GM12878 (cell line): ENCODE measurements around the gene FXYD6. TPM values are rescaled to one million over a fixed set of nuclear protein-coding genes. Genes with fewer than 3 reads are reported as not detected.

Experiments used
- CREM ChIP-seq: IDR thresholded peaks from 2 replicates; pipeline ENCODE4 v1.6.1; 2014; ENCODE audit warnings: antibody characterized with exemption, low read depth
- EP300 ChIP-seq, 2 experiments: fragments of 150-350 bp in 1 of 2; IDR thresholded peaks; 2 replicates each; pipeline ENCODE4 v1.6.1; 2011 to 2012; ENCODE audit warnings: low read depth in 2 of 2, low read length in 2 of 2, borderline replicate concordance in 1 of 2, improper control_type of control experiment in 1 of 2, inconsistent platforms in 1 of 2; ENCODE audit not compliant: control insufficient read depth in 1 of 2
- HDAC2 ChIP-seq: fragments of 200-600 bp; sonication (generic); IDR thresholded peaks from 2 replicates; pipeline ENCODE4 v1.6.1; 2017
- NFIC ChIP-seq: IDR thresholded peaks from 2 replicates; pipeline ENCODE4 v1.6.1; 2012; ENCODE audit warnings: low read depth, mild to moderate bottlenecking, inconsistent platforms, low read length, moderate library complexity
- PAX8 ChIP-seq: fragments of 450-650 bp; IDR thresholded peaks from 2 replicates; pipeline ENCODE4 v1.6.1; 2017; ENCODE audit warnings: mild to moderate bottlenecking, moderate library complexity
- POLR2A ChIP-seq: IDR thresholded peaks from 2 replicates; pipeline ENCODE4 v1.6.1; 2011; ENCODE audit warnings: low read depth, mild to moderate bottlenecking, low read length
- SIN3A ChIP-seq: IDR thresholded peaks from 2 replicates; pipeline ENCODE4 v1.6.1; 2012; ENCODE audit warnings: low read depth, low read length, improper control_type of control experiment
- SMAD1 ChIP-seq: fragments of 450-650 bp; IDR thresholded peaks from 2 replicates; pipeline ENCODE4 v1.6.1; 2018; ENCODE audit warnings: mild to moderate bottlenecking, low read depth; ENCODE audit not compliant: partially characterized antibody
- SMAD5 ChIP-seq: IDR thresholded peaks from 2 replicates; pipeline ENCODE4 v1.6.1; 2016; ENCODE audit warnings: antibody characterized with exemption, low read depth
- SMC3 ChIP-seq: IDR thresholded peaks from 2 replicates; pipeline ENCODE4 v1.6.1; 2011; ENCODE audit warnings: low read length, improper control_type of control experiment, borderline replicate concordance
- SP1 ChIP-seq: IDR thresholded peaks from one replicate; pipeline ENCODE4 v1.6.1; 2011; ENCODE audit warnings: low read depth, low read length
- TCF3 ChIP-seq: IDR thresholded peaks from 2 replicates; pipeline ENCODE4 v1.6.1; 2012; ENCODE audit warnings: low read depth, mild to moderate bottlenecking, low read length, borderline replicate concordance; ENCODE audit not compliant: insufficient read depth
- ZNF274 ChIP-seq: IDR thresholded peaks from one replicate; pipeline ENCODE4 v1.8.0; 2011; ENCODE audit not compliant: insufficient read length, insufficient read depth
- ZNF622 ChIP-seq: fragments of 450-650 bp; IDR thresholded peaks from 2 replicates; pipeline ENCODE4 v1.6.1; 2017; ENCODE audit warnings: mild to moderate bottlenecking, inconsistent platforms
- polyA plus RNA-seq, 11 experiments: library from polyadenylated mRNA; depleted of rRNA in 4 of 11; unstranded in 6 of 11; stranded (reverse) in 5 of 11; fragments of >200 nt; fragmentation: Nextera tagmentation in 4 of 11; fragmentation: Illumina TruSeq in 1 of 11; extraction: Ambion mirVana in 4 of 11; extraction: Trizol in 1 of 11; gene quantifications; 1 replicate in 1 of 11; 2 replicates in 10 of 11; pipeline versions ENCODE4 v1.2.1 to v1.2.3, GENCODE V29; 2011 to 2016; ENCODE audit warnings: inconsistent platforms in 2 of 11, missing spikeins in 2 of 11, low read depth in 1 of 11
- total RNA-seq, 4 experiments: library from RNA; depleted of rRNA in 3 of 4; stranded (reverse); fragments of >200 nt in 3 of 4; fragmentation: Illumina TruSeq in 1 of 4; extraction: Trizol in 1 of 4; gene quantifications; 2 replicates each; pipeline versions ENCODE4 v1.2.1 to v1.2.3, GENCODE V29; 2013 to 2021
- TF ChIP-seq, protein P1 (sequence below): IDR thresholded peaks from 2 replicates; pipeline ENCODE4 v1.6.1; 2012; ENCODE audit warnings: low read depth, low read length, improper control_type of control experiment
- TF ChIP-seq, protein P2 (sequence below): IDR thresholded peaks from 2 replicates; pipeline ENCODE4 v1.6.1; 2011; ENCODE audit warnings: mild to moderate bottlenecking, low read depth, low read length, moderate library complexity; ENCODE audit not compliant: insufficient replicate concordance
- TF ChIP-seq, protein P3 (sequence below): fragments of 450-650 bp; conservative IDR thresholded peaks from 2 replicates; pipeline ENCODE4 v1.6.1; 2017; ENCODE audit warnings: mild to moderate bottlenecking, moderate library complexity
- TF ChIP-seq, protein P4 (sequence below): fragments of 450-650 bp; IDR thresholded peaks from 2 replicates; pipeline ENCODE4 v1.6.1; 2017; ENCODE audit warnings: mild to moderate bottlenecking, low read depth, inconsistent platforms; ENCODE audit not compliant: poor library complexity, severe bottlenecking
- TF ChIP-seq, protein P5 (sequence below): fragments of 450-650 bp; formaldehyde crosslinking; IDR thresholded peaks from 2 replicates; pipeline ENCODE4 v1.4.0; 2022; ENCODE audit warnings: mild to moderate bottlenecking, moderate library complexity
- TF ChIP-seq, protein P6 (sequence below): fragments of 450-650 bp; IDR thresholded peaks from 2 replicates; pipeline ENCODE4 v1.6.1; 2017; ENCODE audit warnings: low read depth, mild to moderate bottlenecking, moderate library complexity

FXYD6 gene
- total and polyA plus RNA-seq, 10 of the 15 experiments (the other 5 are each of a cell fraction or from before 2014, with no cell fraction given): 0.09 to 2.0 (median 0.23) TPM; not detected in 2

DNA sequence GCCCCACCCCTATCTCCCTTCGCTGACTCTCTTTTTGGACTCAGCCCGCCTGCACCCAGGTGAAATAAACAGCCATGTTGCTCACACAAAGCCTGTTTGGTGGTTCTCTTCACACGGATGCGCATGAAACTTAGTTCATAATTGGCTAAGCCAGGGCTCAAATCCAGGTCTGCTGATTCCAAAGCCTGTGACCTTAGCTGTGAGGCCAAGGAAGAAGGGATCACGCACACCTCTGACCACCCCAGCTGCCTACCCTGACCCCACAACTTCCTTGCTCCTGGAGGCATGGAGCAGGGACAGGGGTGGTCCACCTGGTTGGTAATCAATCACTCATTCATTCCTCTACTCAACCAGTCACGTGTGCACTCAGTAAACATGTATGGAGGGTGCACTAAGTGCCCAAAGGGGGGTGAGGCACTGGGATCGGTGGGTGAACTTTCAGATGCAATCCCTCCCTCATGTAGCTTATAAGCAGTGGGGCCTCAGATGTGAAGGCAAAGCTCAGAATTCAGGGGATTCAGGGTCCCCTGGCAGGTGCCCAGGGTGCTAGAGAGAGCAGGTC is 62.2 kb downstream of the FXYD6 start (continued):
- TF ChIP-seq, protein P1, sequence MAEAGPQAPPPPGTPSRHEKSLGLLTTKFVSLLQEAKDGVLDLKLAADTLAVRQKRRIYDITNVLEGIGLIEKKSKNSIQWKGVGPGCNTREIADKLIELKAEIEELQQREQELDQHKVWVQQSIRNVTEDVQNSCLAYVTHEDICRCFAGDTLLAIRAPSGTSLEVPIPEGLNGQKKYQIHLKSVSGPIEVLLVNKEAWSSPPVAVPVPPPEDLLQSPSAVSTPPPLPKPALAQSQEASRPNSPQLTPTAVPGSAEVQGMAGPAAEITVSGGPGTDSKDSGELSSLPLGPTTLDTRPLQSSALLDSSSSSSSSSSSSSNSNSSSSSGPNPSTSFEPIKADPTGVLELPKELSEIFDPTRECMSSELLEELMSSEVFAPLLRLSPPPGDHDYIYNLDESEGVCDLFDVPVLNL: no peak
- TF ChIP-seq EP300 (IDR thresholded peaks at IDR 0.05; ENCODE audit: borderline replicate concordance in 1 of 2, control insufficient read depth in 1 of 2, low read depth in 2 of 2, low read length in 2 of 2) (no peak), SMAD1 (no peak), ZNF274 (no peak), PAX8 (no peak), POLR2A (no peak), SMC3 (no peak), SMAD5 (no peak), CREM (no peak), NFIC (no peak), TCF3 (no peak), ZNF622 (no peak), SIN3A (no peak), HDAC2 (no peak), SP1 (no peak)
- TF ChIP-seq, protein P2, sequence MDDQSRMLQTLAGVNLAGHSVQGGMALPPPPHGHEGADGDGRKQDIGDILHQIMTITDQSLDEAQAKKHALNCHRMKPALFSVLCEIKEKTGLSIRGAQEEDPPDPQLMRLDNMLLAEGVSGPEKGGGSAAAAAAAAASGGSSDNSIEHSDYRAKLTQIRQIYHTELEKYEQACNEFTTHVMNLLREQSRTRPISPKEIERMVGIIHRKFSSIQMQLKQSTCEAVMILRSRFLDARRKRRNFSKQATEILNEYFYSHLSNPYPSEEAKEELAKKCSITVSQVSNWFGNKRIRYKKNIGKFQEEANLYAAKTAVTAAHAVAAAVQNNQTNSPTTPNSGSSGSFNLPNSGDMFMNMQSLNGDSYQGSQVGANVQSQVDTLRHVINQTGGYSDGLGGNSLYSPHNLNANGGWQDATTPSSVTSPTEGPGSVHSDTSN: peak; percentile 9
- TF ChIP-seq, protein P3, sequence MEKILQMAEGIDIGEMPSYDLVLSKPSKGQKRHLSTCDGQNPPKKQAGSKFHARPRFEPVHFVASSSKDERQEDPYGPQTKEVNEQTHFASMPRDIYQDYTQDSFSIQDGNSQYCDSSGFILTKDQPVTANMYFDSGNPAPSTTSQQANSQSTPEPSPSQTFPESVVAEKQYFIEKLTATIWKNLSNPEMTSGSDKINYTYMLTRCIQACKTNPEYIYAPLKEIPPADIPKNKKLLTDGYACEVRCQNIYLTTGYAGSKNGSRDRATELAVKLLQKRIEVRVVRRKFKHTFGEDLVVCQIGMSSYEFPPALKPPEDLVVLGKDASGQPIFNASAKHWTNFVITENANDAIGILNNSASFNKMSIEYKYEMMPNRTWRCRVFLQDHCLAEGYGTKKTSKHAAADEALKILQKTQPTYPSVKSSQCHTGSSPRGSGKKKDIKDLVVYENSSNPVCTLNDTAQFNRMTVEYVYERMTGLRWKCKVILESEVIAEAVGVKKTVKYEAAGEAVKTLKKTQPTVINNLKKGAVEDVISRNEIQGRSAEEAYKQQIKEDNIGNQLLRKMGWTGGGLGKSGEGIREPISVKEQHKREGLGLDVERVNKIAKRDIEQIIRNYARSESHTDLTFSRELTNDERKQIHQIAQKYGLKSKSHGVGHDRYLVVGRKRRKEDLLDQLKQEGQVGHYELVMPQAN: 0 out of 2 replicates have a peak, but pooled peaks have one; percentile 16
- TF ChIP-seq, protein P4, sequence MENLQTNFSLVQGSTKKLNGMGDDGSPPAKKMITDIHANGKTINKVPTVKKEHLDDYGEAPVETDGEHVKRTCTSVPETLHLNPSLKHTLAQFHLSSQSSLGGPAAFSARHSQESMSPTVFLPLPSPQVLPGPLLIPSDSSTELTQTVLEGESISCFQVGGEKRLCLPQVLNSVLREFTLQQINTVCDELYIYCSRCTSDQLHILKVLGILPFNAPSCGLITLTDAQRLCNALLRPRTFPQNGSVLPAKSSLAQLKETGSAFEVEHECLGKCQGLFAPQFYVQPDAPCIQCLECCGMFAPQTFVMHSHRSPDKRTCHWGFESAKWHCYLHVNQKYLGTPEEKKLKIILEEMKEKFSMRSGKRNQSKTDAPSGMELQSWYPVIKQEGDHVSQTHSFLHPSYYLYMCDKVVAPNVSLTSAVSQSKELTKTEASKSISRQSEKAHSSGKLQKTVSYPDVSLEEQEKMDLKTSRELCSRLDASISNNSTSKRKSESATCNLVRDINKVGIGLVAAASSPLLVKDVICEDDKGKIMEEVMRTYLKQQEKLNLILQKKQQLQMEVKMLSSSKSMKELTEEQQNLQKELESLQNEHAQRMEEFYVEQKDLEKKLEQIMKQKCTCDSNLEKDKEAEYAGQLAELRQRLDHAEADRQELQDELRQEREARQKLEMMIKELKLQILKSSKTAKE: no peak
- TF ChIP-seq, protein P5, sequence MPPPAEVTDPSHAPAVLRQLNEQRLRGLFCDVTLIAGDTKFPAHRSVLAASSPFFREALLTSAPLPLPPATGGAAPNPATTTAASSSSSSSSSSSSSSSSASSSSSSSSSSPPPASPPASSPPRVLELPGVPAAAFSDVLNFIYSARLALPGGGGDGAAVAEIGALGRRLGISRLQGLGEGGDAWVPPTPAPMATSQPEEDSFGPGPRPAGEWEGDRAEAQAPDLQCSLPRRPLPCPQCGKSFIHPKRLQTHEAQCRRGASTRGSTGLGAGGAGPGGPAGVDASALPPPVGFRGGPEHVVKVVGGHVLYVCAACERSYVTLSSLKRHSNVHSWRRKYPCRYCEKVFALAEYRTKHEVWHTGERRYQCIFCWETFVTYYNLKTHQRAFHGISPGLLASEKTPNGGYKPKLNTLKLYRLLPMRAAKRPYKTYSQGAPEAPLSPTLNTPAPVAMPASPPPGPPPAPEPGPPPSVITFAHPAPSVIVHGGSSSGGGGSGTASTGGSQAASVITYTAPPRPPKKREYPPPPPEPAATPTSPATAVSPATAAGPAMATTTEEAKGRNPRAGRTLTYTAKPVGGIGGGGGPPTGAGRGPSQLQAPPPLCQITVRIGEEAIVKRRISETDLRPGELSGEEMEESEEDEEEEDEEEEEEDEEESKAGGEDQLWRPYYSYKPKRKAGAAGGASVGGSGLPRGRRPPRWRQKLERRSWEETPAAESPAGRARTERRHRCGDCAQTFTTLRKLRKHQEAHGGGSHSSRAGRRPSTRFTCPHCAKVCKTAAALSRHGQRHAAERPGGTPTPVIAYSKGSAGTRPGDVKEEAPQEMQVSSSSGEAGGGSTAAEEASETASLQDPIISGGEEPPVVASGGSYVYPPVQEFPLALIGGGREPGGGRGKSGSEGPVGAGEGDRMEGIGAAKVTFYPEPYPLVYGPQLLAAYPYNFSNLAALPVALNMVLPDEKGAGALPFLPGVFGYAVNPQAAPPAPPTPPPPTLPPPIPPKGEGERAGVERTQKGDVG: no peak
- TF ChIP-seq, protein P6, sequence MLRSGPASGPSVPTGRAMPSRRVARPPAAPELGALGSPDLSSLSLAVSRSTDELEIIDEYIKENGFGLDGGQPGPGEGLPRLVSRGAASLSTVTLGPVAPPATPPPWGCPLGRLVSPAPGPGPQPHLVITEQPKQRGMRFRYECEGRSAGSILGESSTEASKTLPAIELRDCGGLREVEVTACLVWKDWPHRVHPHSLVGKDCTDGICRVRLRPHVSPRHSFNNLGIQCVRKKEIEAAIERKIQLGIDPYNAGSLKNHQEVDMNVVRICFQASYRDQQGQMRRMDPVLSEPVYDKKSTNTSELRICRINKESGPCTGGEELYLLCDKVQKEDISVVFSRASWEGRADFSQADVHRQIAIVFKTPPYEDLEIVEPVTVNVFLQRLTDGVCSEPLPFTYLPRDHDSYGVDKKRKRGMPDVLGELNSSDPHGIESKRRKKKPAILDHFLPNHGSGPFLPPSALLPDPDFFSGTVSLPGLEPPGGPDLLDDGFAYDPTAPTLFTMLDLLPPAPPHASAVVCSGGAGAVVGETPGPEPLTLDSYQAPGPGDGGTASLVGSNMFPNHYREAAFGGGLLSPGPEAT: no peak
